Ishikawa (cell line): ENCODE results near the gene EVI5L.

Experiments used
- FOXM1 ChIP-seq: IDR thresholded peaks from 2 replicates; pipeline ENCODE4 v1.6.1; 2012; ENCODE audit warnings: low read depth, borderline replicate concordance
- RAD21 ChIP-seq: IDR thresholded peaks from 2 replicates; pipeline ENCODE4 v1.6.1; 2012; ENCODE audit warnings: low read depth
- REST ChIP-seq: IDR thresholded peaks from 2 replicates; pipeline ENCODE4 v1.6.1; 2012; ENCODE audit warnings: low read depth, mild to moderate bottlenecking
- TCF12 ChIP-seq: IDR thresholded peaks from 2 replicates; pipeline ENCODE4 v1.6.1; 2012; ENCODE audit warnings: low read depth
- YY1 ChIP-seq: IDR thresholded peaks from 2 replicates; pipeline ENCODE4 v1.6.1; 2012; ENCODE audit warnings: low read depth

- TF ChIP-seq REST (no peak), RAD21 (no peak), YY1 (no peak), FOXM1 (no peak), TCF12 (no peak)
Observed at GRCh38 chr19:7888145-7888825, 58.3 kb downstream of the EVI5L start, which contains the start of gene LRRC8E.
